NCI-H774 (cell line): ENCODE data around the gene TXNDC5.
"Not testable (repeated sequence)": the region's sequence is repeated elsewhere in the genome, so short reads cannot be mapped to it uniquely, and the experiment has no call there.

Experiments used
- DNase-seq: peaks from one replicate; lab custom pipeline; 2025; lab: John Stamatoyannopoulos, UW

TXNDC5 gene

DNA sequence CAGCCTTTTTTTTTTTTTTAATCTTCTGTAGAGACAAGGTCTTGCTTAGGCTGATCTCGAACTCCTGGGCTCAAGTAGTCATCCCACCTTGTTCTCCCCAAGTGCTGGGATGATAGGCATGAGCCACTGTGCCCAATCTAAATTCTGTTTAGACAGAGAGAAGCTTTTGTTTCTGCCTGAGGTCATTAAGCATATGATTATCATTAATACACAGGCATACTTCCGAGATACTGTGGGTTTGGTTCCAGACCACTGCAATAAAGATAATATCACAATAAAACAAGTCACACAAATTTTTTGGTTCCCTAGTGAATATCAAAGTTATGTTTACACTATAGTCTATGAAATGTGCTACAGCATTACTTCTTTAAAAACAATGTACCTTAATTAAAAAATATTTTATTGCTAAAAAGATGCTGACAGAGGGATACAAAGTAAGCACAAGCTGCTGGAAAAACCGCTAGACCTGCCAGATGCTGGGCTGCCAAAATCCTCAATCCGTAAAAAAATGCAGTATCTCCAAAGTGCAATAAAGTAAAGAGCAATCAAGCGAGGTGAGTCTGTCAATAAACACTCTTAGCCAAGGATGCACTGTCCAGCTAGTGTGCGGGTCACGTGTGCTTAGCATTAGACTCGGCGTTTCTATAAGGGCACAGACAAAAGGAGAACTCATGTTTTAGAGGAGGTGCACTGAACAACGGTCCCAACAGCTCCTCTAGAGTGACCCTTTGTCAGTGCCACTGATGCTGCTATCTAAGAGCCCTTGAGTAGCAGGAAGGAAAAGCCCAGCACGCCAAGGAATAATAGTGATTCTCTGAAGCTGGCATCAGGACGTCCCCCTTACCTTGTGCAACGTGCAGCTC is 16.1 kb downstream of the TXNDC5 start:
- no peak for DNase-seq

DNA sequence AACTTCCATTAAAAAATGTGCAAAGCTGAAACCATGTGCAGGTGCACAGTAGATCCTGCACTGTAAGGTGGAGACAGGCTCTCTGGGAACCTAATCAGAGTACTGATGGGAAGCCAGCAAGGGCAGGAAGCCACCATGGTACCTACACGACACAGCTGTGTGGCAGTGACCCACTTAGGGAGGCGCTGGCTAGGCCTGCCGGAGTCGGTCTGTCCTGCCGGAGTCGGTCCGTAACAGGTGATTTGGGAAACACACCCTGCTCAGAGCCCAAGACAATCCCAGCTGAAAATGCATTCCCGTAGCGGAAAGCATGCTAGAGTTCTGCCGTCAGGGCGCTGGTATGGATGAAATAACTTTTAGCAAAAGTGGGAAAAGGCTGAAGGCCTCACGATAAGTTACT is 17.2 kb downstream of the TXNDC5 start:
- no peak for DNase-seq

GRCh38 chr6:7892367-7892766 is 18.2 kb downstream of the TXNDC5 start:
- not testable (repeated sequence) for DNase-seq

DNA sequence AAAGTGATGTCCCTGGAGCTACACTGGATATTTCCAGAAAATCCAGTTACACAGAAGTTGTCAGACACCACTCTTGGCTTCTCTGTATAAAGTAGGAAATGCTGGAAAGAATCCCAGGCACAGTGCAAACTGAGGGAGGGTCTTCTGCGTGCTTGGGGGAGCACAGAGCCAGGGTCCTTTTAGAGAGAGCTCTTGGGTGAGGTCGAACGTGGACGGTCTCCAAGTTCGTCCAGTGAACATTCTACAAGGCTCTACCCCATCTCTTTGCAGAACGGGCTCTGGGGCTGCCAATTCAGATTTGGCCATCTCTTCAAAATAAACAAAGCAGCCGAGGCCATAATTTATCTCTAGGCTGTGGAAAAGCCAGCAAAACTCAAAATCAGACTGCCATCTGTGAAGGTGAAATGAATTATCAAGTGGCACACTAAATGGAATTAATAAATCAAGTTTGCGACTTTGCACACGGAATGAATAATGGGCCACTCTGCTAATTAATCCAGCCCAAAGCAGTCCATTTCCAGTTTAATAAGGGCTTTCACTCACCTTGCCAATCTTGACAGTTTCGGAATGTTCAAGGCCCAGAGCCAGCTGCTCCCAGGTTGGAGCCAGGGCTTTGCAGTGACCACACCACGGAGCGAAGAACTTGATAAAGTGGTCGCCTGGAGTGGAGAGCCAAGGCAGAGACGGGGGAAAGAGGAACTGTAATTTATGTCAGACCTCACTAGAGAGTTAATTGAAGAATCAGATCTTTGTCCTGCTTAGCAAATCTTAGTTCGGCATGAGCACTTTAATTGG is 19.3 kb downstream of the TXNDC5 start:
- no peak for DNase-seq

DNA sequence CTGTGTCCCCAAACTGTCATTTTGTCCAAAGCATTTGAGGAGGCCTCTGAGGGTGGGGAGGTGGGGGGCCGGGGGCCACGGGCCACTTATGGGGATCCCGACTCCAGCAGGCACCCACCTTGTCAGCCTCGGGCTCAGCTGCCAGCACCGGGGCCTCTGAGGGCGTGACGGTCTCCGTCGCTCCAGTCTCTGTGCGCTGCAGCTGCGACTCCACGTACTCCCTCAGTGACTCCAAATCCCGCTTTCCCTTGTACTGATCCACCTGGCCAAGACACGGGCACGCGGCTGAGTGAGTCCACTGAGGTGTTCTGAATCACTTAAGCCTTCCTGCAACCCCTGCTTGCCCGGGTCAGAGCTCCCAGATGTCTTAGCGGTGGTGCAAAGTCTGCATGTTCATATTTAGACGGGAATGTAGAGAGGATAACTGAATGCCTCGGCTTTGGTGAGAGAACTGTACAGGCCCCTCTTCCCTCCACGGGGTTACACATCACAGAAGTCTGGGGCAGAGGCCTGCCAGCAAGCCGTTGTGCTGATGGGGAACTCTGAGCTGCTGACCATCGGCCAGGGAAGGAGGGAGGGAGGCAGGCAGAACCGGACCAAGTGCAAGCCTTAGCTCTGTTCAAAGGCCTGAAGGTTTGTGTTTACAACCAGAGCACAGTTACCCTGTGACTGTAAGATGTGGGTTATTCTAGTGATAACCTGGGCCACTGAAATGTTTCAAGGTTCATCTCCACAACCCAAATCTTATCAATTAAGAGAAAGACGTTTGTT is 21.8 kb downstream of the TXNDC5 start:
- no peak for DNase-seq

GRCh38 chr6:7887278-7887991 is 23.2 kb downstream of the TXNDC5 start:
- DNase-seq: no peak

DNA sequence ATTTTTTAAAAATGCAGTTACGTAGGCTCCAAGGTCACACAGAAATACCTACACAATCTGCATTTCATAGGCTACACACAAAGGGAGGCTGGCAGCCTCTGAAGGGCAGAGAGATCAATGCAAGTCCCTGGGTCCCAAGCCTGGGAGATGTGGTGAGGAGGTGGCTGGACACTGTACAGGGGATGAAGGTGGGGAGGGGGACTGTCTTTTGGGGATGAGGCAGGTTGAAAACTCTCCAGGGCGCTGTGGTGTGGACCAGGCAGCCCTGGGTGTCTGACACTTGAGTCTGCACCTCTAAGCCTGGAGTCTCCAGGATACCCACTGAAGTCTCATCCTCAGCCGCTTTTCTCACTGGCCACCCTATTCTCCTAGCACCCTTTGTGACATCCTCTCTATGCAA is 24.5 kb downstream of the TXNDC5 start:
- no peak for DNase-seq

DNA sequence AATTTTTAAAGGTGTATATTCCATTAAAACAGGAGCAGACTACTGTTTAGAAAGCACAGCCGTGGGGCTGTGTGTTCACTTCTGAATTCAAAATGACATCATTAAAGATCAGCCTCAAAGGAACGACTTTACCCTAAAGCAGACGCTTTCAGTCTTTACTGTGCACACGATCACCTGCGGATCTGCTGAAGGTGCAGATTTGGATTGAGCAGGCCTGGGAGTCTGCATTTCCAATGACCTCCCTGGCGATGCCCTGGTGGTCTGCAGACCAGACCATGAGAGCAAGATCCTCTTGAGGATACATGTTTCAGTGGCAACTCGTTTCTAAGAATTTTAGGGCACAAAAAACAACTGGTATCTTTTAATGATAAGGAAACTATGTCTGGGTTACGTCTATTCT is 27.2 kb downstream of the TXNDC5 start:
- no peak for DNase-seq

- no peak for DNase-seq
These were observed 27.9 kb downstream of the TXNDC5 start for GRCh38 chr6:7882505-7883257.

DNA sequence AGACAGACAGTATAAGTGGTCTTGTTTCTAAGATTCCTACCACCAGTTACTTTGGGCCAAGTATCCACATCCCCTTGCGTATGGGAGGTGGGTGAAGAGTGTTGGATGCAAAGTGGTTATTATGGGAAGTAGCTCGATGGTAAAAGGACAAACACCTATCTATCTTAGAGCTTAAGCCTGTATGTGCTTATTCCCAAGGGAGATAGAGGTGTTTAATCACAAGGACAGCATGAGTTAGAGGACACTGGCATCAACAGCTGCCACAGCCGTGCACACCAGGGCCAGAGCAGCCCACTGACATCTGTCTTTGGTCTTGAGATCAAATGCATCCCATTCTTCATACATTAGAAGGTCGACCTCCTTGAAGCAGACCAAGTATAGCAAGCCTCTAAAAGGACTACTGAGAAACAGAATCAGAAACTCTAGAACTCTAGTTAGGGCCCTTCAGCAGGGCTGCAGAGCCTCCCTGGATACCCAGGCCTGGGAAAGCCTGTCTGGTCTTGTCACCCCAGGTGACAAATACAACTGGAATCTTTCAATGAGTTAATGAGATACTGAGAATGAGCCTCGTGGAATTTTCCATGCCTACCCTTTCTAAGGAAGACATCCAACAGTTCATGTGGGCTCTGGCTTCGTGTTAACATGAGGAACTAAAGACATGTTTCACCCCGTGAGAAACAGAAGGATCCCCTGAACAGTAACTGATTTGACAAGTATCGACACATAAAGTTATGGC is 28.7 kb downstream of the TXNDC5 start:
- DNase-seq: no peak

GRCh38 chr6:7880718-7881107 is 29.9 kb downstream of the TXNDC5 start:
- no peak for DNase-seq

DNA sequence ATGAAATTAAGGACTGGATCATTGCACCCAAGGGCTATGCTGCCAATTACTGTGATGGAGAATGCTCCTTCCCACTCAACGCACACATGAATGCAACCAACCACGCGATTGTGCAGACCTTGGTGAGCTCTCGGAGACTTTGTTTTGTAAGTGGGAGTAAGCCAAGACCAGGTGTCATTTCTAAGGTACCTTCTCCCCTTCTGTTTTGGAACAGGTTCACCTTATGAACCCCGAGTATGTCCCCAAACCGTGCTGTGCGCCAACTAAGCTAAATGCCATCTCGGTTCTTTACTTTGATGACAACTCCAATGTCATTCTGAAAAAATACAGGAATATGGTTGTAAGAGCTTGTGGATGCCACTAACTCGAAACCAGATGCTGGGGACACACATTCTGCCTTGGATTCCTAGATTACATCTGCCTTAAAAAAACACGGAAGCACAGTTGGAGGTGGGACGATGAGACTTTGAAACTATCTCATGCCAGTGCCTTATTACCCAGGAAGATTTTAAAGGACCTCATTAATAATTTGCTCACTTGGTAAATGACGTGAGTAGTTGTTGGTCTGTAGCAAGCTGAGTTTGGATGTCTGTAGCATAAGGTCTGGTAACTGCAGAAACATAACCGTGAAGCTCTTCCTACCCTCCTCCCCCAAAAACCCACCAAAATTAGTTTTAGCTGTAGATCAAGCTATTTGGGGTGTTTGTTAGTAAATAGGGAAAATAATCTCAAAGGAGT is 30.4 kb downstream of the TXNDC5 start:
- no peak for DNase-seq

GRCh38 chr6:7879579-7879978 is 31.0 kb downstream of the TXNDC5 start:
- no peak for DNase-seq

GRCh38 chr6:7879043-7879442 is 31.5 kb downstream of the TXNDC5 start:
- no peak for DNase-seq

- DNase-seq: no peak
These were observed 32.1 kb downstream of the TXNDC5 start for GRCh38 chr6:7878401-7878964.

GRCh38 chr6:7868926-7869325 is 41.7 kb downstream of the TXNDC5 start:
- DNase-seq: no peak

GRCh38 chr6:7866526-7866925 is 44.1 kb downstream of the TXNDC5 start:
- DNase-seq: no peak

DNA sequence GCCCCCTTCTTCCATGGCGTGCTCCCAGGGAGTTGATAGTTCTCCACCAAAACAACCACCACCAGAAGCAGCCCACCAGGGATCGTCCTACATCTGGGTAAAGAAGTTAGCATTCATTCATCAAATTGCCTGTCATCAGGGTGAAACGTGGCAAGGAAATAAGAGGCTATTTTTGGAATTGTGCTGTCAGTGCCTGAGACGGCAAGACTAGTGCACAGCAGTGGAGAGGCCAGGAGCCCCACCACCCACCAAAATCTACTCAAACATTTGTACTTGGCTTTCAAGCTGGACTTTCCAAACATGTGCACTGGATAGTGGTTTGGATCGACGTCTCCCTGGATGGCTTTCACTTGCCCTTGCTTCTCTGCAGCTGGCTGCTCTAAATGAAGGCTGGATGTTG is 44.8 kb downstream of the TXNDC5 start:
- no peak for DNase-seq

GRCh38 chr6:7859591-7859990 is 51.0 kb downstream of the TXNDC5 start:
- DNase-seq: no peak
